G401.6 (cell line): ENCODE measurements around the gene GARIN5B.
A peak's percentile ranks its signal among the peaks of the same experiment; 100 is the strongest.
"Not testable (repeated sequence)": the region's sequence is repeated elsewhere in the genome, so short reads cannot be mapped to it uniquely, and the experiment has no call there.

Source experiments
- FAIRE-seq: peaks from 2 replicates; lab custom pipeline; 2012; peaks lifted over from hg19 to GRCh38; lab: Jason Lieb, UNC

GARIN5B gene

DNA sequence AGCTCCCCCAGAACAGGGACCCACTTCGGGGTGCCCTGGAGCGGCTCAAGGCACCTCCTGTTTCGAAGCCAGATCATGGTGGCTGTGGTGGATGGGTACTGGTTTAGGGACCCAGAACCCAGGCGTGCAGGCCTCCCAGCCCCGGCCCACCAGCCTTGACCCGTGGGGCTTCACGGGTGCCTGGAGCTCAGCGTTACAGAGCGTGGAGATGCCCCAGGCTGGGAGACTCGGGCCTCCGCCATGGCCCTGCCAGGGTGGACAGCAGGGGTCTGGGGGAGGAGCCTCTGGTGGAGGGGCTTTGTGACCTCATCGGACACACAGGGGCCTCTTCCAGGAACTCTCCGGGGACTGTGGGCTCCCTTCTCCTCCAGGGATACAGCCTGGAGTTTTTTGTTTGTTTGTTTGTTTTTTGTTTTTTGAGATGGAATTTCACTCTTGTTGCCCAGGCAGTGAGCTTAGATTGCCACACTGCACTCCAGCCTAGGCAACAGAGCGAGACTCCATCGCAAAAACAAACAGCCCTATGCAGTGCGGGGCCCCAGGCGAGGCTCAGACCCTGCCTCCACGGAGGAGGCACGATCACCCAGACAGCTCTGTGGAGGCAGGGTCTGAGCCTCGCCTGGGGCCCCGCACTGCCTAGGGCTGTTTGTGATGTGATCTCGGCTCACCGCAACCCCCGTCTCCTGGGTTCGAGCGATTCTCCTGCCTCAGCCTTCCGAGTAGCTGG, at the start of gene GARIN5B:
TSS of gene GARIN5B (minus strand) at position 271 of the 727 bp plus-strand sequence. CDS start at position 77, 194 bp downstream.
- FAIRE-seq: no peak

DNA sequence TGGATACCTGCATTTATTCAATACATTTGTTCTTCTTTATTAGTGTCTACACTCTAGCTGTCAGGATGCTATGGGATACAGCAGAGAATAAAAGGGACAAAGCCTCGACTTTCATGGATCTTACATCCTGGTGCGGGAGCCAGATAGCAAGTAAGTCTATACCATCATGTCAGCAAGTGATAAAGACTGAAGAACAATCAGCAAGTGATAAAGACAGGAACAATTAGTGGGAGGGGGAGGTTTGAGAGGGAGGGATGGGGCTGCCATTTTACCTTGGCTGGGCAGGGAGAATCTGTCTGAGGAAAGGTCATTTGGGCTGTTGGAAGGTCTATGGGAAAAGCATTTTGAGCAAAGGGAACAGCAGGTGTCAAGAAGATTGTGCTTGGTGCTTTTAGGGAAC, 47.1 kb upstream of the GARIN5B start:
- no peak for FAIRE-seq

- FAIRE-seq: not testable (repeated sequence)
Observed at GRCh38 chr19:55409179-55409578, 46.1 kb upstream of the GARIN5B start.

DNA sequence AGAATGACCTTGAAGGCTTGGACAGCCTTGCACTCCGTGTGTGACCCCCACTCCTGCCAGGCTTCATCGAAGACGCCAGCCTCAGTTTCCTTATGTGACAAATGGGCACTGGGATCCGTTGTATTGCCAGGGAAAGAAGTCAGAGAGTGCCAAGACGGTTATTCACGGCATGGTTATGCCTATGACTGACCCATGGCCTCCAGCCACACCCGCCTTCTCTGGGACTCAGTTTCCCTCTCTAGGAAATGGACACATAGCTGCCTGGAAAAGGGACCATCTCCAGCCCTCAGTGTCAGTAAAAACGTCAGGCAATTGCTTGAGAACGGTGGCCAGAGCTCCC, 45.4 kb upstream of the GARIN5B start:
- FAIRE-seq: no peak

GRCh38 chr19:55407800-55408532, 44.9 kb upstream of the GARIN5B start:
- peak; percentile 98 for FAIRE-seq

- not testable (repeated sequence) for FAIRE-seq
Observed at GRCh38 chr19:55407550-55407799, 44.4 kb upstream of the GARIN5B start, which contains the start of gene UBE2S. Gene UBE2S (minus strand): TSS chr19:55407788. CDS start chr19:55407589, 199 bp downstream.

- FAIRE-seq: no peak
Observed at GRCh38 chr19:55406826-55407549, 43.9 kb upstream of the GARIN5B start.

GRCh38 chr19:55406091-55406825, 43.2 kb upstream of the GARIN5B start:
- FAIRE-seq: no peak

- FAIRE-seq: no peak
Observed at GRCh38 chr19:55405638-55406037, 42.6 kb upstream of the GARIN5B start.

DNA sequence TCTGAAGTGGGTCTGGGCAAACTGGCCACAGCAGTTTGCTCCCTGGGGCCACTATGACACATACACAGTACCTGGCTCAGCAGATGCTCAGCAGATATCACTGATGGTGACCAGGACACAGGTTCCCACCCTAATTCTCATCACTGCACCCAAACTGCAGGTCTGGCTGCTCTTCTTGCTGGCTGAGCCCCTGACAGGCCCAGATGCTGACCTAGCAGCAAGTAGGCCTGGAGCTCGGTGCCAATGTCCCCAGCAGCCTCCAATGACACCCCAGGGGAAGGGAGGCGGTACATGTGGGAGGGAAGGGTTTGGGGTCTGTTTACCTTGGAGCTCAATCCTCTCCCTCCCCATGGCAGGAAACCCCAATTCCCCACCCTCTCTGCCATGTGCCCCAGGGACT, 39.4 kb upstream of the GARIN5B start:
- FAIRE-seq: no peak

DNA sequence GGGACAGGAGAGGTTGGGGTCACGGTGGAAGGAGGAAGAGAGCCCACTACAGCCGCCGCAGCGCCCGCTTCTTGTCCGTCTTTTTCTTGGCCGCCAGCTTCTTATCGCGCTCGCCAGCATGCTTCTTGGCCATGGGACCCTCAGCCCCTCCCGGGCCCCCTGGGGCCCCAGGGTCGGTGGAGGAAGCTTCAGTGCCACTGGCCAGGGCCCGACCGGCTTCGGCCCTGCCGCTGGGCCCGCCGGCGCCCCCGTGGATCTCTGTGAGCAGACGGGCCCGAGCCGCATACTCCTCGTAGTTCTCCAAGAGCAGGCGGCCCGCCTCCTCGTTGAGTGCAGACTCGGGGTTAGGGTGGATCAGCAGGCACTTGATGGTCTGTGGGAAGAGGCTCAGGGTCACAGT, 38.3 kb upstream of the GARIN5B start:
- not testable (repeated sequence) for FAIRE-seq

GRCh38 chr19:55400281-55401087, 37.4 kb upstream of the GARIN5B start:
- FAIRE-seq: peak; percentile 95

DNA sequence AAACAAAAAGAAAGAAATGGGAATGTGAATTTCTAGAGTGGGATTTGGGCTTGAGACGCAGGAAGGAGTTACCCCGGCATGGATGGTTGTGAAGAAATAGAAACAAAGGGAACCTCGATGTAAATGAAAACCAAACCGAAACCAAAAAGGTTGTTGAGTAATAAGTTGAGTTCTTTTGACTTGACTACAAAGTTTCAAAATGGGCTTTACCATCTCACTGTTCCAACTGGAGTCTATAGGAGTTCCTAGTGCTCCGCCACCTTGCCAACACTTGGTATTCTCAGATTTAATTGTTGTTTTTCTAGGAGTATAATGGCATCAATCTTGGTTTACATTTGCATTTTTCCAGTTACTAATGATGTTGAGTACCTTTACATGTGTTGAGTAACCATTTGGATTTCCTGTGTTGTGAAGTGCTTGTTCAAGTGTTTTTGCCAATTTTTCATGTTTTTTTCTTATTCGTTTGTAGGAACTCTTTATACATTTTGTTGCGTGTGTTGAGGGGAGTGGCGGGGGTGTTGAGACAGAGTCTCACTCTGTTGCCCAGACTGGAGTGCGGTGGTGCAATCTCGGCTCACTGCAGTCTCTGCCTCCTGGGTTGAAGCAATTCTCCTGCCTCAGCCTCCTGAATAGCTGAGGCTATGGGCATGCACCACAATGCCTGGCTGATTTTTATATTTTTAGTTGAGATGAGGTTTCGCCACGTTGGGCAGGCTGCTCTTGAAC, 35.3 kb upstream of the GARIN5B start:
- FAIRE-seq: peak; percentile 61

GRCh38 chr19:55392820-55393761, 30.0 kb upstream of the GARIN5B start:
- FAIRE-seq: no peak

DNA sequence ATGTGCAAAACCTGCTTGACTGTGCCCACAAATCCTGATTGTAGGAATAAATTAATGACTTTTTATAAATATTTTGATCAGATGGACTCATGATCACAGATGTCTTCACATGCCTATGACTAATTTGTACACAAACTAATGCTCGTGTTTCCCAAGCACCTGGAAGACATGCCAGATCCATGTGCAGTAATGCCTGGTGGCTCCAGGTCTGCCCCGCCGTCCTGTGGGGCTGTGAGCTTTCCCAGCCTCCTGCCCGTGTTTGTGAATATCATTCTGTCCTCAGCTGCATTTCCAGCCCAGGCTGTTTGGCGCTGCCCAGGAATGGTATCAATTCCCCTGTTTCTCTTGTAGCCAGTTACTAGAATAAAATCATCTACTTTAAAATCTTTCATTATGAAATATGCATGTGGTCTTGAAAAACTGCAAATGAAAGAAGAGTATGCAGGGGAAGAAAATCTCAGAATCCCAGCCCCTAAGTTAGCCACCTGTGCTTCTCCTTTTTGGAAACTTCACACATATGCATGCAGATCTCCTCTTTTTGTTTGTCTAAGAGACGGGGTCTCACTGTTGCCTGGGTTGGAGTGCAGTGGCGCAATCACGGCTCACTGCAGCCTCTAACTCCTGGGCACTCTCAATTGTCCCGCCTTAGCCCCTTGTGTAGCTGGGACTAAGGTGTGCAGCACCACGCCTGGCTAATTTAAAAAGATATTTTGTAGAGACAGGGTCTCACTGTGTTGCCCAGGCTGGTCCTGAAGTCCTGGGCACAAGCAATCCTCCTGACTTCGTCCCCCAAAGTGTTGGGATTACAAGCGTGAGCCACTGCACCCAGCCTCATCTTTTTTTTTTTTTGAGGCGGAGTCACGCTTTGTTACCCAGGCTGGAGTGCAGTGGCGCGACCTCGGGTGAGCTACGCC, 28.9 kb upstream of the GARIN5B start:
- FAIRE-seq: no peak

- FAIRE-seq: no peak
Observed at GRCh38 chr19:55391191-55391670, 28.2 kb upstream of the GARIN5B start.

DNA sequence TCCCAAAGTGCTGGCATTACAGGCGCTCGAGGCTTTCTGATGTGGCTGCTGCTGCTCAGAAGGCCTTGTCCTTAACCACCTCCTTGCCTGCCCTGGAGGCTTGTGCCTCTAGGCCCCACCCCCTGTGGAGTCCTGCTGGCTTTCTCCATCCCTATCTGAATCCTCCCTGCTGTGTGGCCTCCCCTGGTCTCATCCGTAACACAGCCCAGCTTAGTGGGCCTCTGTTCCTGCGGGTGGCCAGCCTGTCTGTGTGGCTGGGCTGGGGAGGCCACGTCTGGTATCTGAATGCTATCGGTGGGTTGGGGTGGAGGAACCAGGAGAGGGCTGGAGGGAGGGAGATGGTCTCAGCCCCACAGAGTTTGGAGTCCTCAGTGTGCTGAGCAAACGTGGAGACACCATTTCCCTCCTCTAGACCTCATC, 27.4 kb upstream of the GARIN5B start:
- no peak for FAIRE-seq
